Caco-2 (cell line): ENCODE results near the gene TRAPPC2L. TPM values are rescaled to one million over a fixed set of nuclear protein-coding genes. Genes with fewer than 3 reads are reported as not detected.

Experiments
- BruUV-seq: library from RNA; stranded (reverse); fragments of 400-500 nt; replicated peaks from 2 replicates; lab custom pipeline; 2021; lab: Mats Ljungman, UMichigan
- CTCF ChIA-PET: fragments of 300-600 bp; sonication (Branson Sonifier 250); formaldehyde crosslinking; loops from one replicate; lab custom pipeline; 2022; ENCODE audit warnings: antibody characterized with exemption; lab: Charles Lee
- POLR2A ChIA-PET: fragments of 300-600 bp; sonication (Branson Sonifier 250); formaldehyde crosslinking; loops from one replicate; lab custom pipeline; 2022; ENCODE audit warnings: antibody characterized with exemption; lab: Charles Lee
- DNase-seq, 2 experiments: peaks; one replicate each; pipeline versions ENCODE4 v3.0.0 to v3.0.0-alpha.2; 2020 to 2022
- H3K27me3 ChIP-seq: replicated peaks from 2 replicates; pipeline ENCODE4 v1.6.0; 2011; ENCODE audit warnings: low read length; ENCODE audit not compliant: control insufficient read depth, insufficient read depth
- H3K36me3 ChIP-seq: 2 replicates; pipeline ENCODE4 v1.5.1; 2011; ENCODE audit warnings: low read length; ENCODE audit not compliant: control insufficient read depth, insufficient read depth
- H3K4me1 ChIP-seq: fragments of 250-450 bp; sonication (Bioruptor Pico); 2 replicates; pipeline ENCODE4 v1.5.1; 2020; ENCODE audit warnings: mild to moderate bottlenecking
- H3K4me3 ChIP-seq: 2 replicates; pipeline ENCODE4 v1.5.1; 2011; ENCODE audit warnings: low read depth, mild to moderate bottlenecking, control low read depth, low read length
- H3K9me3 ChIP-seq: fragments of 250-450 bp; sonication (Bioruptor Pico); 2 replicates; pipeline ENCODE4 v1.5.1; 2020; ENCODE audit warnings: mild to moderate bottlenecking, moderate library complexity
- H3K27ac Mint-ChIP-seq: one replicate; pipeline ENCODE4 v1.8.0; 2022; ENCODE audit warnings: mixed read lengths; ENCODE audit not compliant: unreplicated experiment
- H3K27me3 Mint-ChIP-seq: one replicate; pipeline ENCODE4 v1.8.0; 2022; ENCODE audit warnings: mixed read lengths; ENCODE audit not compliant: insufficient read depth, unreplicated experiment
- H3K36me3 Mint-ChIP-seq: one replicate; pipeline ENCODE4 v1.8.0; 2022; ENCODE audit warnings: mild to moderate bottlenecking, mixed read lengths; ENCODE audit not compliant: insufficient read depth, unreplicated experiment
- H3K4me1 Mint-ChIP-seq: one replicate; pipeline ENCODE4 v1.8.0; 2022; ENCODE audit warnings: low read depth, mixed read lengths; ENCODE audit not compliant: unreplicated experiment
- H3K4me3 Mint-ChIP-seq: one replicate; pipeline ENCODE4 v1.8.0; 2022; ENCODE audit warnings: mild to moderate bottlenecking, moderate library complexity, mixed read lengths; ENCODE audit not compliant: unreplicated experiment
- H3K9me3 Mint-ChIP-seq: one replicate; pipeline ENCODE4 v1.8.0; 2022; ENCODE audit warnings: mixed read lengths; ENCODE audit not compliant: unreplicated experiment
- intact Hi-C: fragments of 100-400 bp; cut with micrococcal nuclease; formaldehyde crosslinking; loops from one replicate; pipeline ENCODE4 v1.10.0; 2022; ENCODE audit not compliant: unreplicated experiment
- total RNA-seq: library from RNA; stranded (reverse); gene quantifications from 2 replicates; pipeline ENCODE4 v1.2.3, GENCODE V29; 2022
- TF ChIP-seq, protein P1 (sequence below), 2 experiments: fragments of 200-600 bp in 1 of 2; IDR thresholded peaks; 1 replicate in 1 of 2; 2 replicates in 1 of 2; pipeline versions ENCODE4 v1.5.1 to v1.8.0; 2011 to 2022; ENCODE audit warnings: antibody characterized with exemption in 1 of 2, control low read depth in 1 of 2, inconsistent platforms in 1 of 2, low read depth in 1 of 2, low read length in 1 of 2, mild to moderate bottlenecking in 1 of 2, moderate library complexity in 1 of 2; ENCODE audit not compliant: insufficient read depth in 1 of 2, severe bottlenecking in 1 of 2, unreplicated experiment in 1 of 2

TRAPPC2L gene
- total RNA-seq, 1 experiment from 2014 or later = 179 TPM

- no TSS peak for BruUV-seq
- H3K27ac Mint-ChIP-seq = no peak overlapping the region
- H3K27me3 Mint-ChIP-seq = no peaks in the 10 kb centered on the region
- H3K9me3 Mint-ChIP-seq = no peaks in the 10 kb centered on the region
- Histone ChIP-seq H3K27me3 (no peaks in the 10 kb centered on the region), H3K36me3 (peaks cover 1% of the 10 kb centered on the region; the same call in 1 of the 2 replicates), H3K9me3 (no peaks in the 10 kb centered on the region), H3K4me3 (no peak overlapping the region), H3K4me1 (peaks cover 11% of the 10 kb centered on the region)
- intact Hi-C loops = no loop called here
- ChIA-PET POLR2A (no interaction called here), CTCF (interaction anchor here (0.7 kb wide), 1 partner anchor 116 kb away, joined by 10 read pairs; no protein-coding TSS in a partner anchor)
- peaks cover 29% of the 10 kb centered on the region for H3K36me3 Mint-ChIP-seq
- TF ChIP-seq, protein P1, sequence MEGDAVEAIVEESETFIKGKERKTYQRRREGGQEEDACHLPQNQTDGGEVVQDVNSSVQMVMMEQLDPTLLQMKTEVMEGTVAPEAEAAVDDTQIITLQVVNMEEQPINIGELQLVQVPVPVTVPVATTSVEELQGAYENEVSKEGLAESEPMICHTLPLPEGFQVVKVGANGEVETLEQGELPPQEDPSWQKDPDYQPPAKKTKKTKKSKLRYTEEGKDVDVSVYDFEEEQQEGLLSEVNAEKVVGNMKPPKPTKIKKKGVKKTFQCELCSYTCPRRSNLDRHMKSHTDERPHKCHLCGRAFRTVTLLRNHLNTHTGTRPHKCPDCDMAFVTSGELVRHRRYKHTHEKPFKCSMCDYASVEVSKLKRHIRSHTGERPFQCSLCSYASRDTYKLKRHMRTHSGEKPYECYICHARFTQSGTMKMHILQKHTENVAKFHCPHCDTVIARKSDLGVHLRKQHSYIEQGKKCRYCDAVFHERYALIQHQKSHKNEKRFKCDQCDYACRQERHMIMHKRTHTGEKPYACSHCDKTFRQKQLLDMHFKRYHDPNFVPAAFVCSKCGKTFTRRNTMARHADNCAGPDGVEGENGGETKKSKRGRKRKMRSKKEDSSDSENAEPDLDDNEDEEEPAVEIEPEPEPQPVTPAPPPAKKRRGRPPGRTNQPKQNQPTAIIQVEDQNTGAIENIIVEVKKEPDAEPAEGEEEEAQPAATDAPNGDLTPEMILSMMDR (IDR thresholded peaks at IDR 0.05; ENCODE audit: insufficient read depth in 1 of 2, low read depth in 1 of 2, low read length in 1 of 2, severe bottlenecking in 1 of 2, unreplicated experiment in 1 of 2) = no peak
- DNase-seq = no peak
- no peak overlapping the region for H3K4me3 Mint-ChIP-seq
- H3K4me1 Mint-ChIP-seq = peaks cover 17% of the 10 kb centered on the region
Observed at GRCh38 chr16:88853325-88853941, 3.5 kb upstream of the TRAPPC2L start.

DNA sequence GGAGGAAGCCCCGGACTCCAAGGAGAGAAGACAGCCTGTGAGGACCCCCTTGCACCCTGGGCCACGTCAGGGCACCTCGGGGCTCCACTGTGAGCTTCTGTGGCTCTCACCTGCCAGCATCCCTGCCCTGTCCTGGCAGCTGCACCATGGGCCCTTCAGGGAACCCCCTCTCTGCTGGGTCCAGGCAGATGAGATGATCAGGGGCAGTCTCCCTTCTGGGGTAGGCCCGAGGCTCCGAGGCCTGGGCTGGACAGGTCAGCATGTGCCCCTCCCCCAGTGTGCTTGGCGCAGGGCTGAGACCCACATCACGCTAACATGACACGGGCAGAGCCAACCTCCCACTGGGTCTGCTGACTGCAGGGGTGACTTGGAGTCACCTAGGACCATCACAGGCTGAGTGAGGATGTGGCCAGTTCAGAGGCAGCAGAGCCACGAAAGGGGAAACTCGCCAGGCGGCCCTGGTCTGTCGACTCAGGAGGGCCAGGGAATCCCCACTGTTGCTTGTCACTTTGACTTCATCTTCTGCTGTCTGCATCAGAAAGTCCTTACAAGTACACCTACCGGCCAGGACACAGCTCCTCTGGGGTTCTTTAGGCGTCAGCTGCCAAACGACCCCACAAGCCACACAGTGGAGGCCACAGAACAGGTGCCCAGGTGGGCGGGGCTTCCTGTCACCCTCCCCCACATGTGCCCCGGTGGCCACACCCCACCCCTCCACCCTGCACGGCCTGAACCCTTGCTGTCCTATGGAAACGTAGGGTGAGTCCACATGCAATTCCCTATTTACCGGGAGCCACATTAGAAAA is 2.4 kb upstream of the TRAPPC2L start:
- no peaks in the 10 kb centered on the region for H3K27me3 Mint-ChIP-seq
- no peak for DNase-seq
- POLR2A ChIA-PET = no interaction called here
- H3K4me3 ChIP-seq = no peak overlapping the region
- CTCF ChIA-PET = no interaction called here
- H3K9me3 ChIP-seq = no peaks in the 10 kb centered on the region
- no peaks in the 10 kb centered on the region for H3K9me3 Mint-ChIP-seq
- peaks cover 34% of the 10 kb centered on the region for H3K36me3 Mint-ChIP-seq
- peaks cover 11% of the 10 kb centered on the region for H3K4me1 ChIP-seq
- no TSS peak for BruUV-seq
- peaks cover 18% of the 10 kb centered on the region for H3K4me1 Mint-ChIP-seq
- intact Hi-C loops = loop anchor here (5.0 kb wide), 1 partner anchor 357 kb away; no protein-coding TSS in a partner anchor
- peaks cover 2% of the 10 kb centered on the region; the same call in 1 of the 2 replicates for H3K36me3 ChIP-seq
- peak overlapping the region; percentile 87 for H3K27ac Mint-ChIP-seq
- peak overlapping the region; percentile 95 for H3K4me3 Mint-ChIP-seq
- TF ChIP-seq, protein P1 (IDR thresholded peaks at IDR 0.05; ENCODE audit: insufficient read depth in 1 of 2, low read depth in 1 of 2, low read length in 1 of 2, severe bottlenecking in 1 of 2, unreplicated experiment in 1 of 2) = no peak
- no peaks in the 10 kb centered on the region for H3K27me3 ChIP-seq

DNA sequence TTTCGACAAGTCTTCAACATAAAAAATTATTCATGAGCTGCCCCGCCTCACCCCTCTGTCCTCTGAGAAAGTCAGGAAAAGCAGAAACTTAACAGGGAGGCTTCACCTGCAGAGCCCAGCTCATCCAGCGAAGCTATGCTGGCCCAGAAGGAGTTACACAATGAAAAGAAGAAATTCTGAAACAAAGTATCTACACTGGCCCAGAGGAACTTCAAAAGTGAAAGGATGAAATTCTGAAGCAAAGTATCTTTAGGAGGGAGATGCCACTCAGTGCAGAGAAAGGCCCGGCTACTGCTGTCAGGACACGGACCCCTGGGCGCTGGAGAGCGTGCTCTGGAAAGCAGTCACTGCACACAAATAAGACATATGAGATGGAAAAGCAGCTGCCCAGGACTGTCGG is 1.8 kb upstream of the TRAPPC2L start:
- no TSS peak for BruUV-seq
- Histone ChIP-seq H3K9me3 (no peaks in the 10 kb centered on the region), H3K4me1 (peaks cover 11% of the 10 kb centered on the region), H3K36me3 (0 out of 2 replicates have a peak, but pooled peaks cover 4% of the 10 kb centered on the region), H3K4me3 (no peak overlapping the region), H3K27me3 (no peaks in the 10 kb centered on the region)
- TF ChIP-seq, protein P1 (IDR thresholded peaks at IDR 0.05; ENCODE audit: insufficient read depth in 1 of 2, low read depth in 1 of 2, low read length in 1 of 2, severe bottlenecking in 1 of 2, unreplicated experiment in 1 of 2) = no peak
- no peaks in the 10 kb centered on the region for H3K9me3 Mint-ChIP-seq
- intact Hi-C loops = loop anchor here (5.0 kb wide), 1 partner anchor 358 kb away; no protein-coding TSS in a partner anchor
- H3K27ac Mint-ChIP-seq = peak overlapping the region; percentile 87
- H3K27me3 Mint-ChIP-seq = no peaks in the 10 kb centered on the region
- peak overlapping the region; percentile 95 for H3K4me3 Mint-ChIP-seq
- peaks cover 18% of the 10 kb centered on the region for H3K4me1 Mint-ChIP-seq
- ChIA-PET CTCF (no interaction called here), POLR2A (no interaction called here)
- peaks cover 34% of the 10 kb centered on the region for H3K36me3 Mint-ChIP-seq
- no peak for DNase-seq
